MM.1S (cell line): Measurements from ENCODE around the gene PMS1.

Experiments used
- DNase-seq: peaks from one replicate; pipeline ENCODE4 v3.0.0-alpha.2; 2015
- H2AFZ ChIP-seq: fragments of 300-600 bp; sonication (generic); 2 replicates; pipeline ENCODE4 v1.6.0; 2016; ENCODE audit warnings: antibody characterized with exemption, low read length
- H3F3A ChIP-seq: fragments of 300-600 bp; sonication (generic); 2 replicates; pipeline ENCODE4 v1.6.1; 2016; ENCODE audit warnings: mild to moderate bottlenecking, antibody characterized with exemption, low read length, moderate library complexity, mixed read lengths; ENCODE audit not compliant: insufficient read depth
- H3K27ac ChIP-seq: fragments of 300-600 bp; sonication (generic); 2 replicates; pipeline ENCODE4 v1.5.1; 2016; ENCODE audit warnings: mild to moderate bottlenecking, low read length
- H3K27me3 ChIP-seq: fragments of 300-600 bp; sonication (generic); replicated peaks from 2 replicates; pipeline ENCODE4 v1.6.0; 2016; ENCODE audit warnings: low read length; ENCODE audit not compliant: insufficient read depth
- H3K36me3 ChIP-seq: fragments of 300-600 bp; sonication (generic); replicated peaks from 2 replicates; pipeline ENCODE4 v1.6.1; 2016; ENCODE audit warnings: mild to moderate bottlenecking, low read length, mixed read lengths; ENCODE audit not compliant: insufficient read depth
- H3K4me1 ChIP-seq: fragments of 300-600 bp; sonication (generic); 2 replicates; pipeline ENCODE4 v1.6.1; 2016; ENCODE audit warnings: low read length, mixed read lengths
- H3K4me2 ChIP-seq: fragments of 300-600 bp; sonication (generic); 2 replicates; pipeline ENCODE4 v1.6.0; 2016; ENCODE audit warnings: low read depth, low read length
- H3K4me3 ChIP-seq: fragments of 300-600 bp; sonication (generic); 2 replicates; pipeline ENCODE4 v1.5.1; 2016; ENCODE audit warnings: low read length, mixed read lengths
- H3K79me2 ChIP-seq: fragments of 300-600 bp; sonication (generic); 2 replicates; pipeline ENCODE4 v1.6.1; 2016; ENCODE audit warnings: mixed run types, low read length, mixed read lengths
- H3K9ac ChIP-seq: fragments of 300-600 bp; sonication (generic); 2 replicates; pipeline ENCODE4 v1.6.1; 2016; ENCODE audit warnings: low read length, mixed read lengths
- H3K9me2 ChIP-seq: fragments of 300-600 bp; sonication (generic); replicated peaks from 2 replicates; pipeline ENCODE4 v1.6.1; 2016; ENCODE audit warnings: mild to moderate bottlenecking, low read length, mixed read lengths; ENCODE audit not compliant: insufficient read depth
- H3K9me3 ChIP-seq: fragments of 300-600 bp; sonication (generic); replicated peaks from 2 replicates; pipeline ENCODE4 v1.6.1; 2016; ENCODE audit warnings: mild to moderate bottlenecking, low read length, mixed read lengths; ENCODE audit not compliant: insufficient read depth
- H4K20me1 ChIP-seq: fragments of 300-600 bp; sonication (generic); 2 replicates; pipeline ENCODE4 v1.6.1; 2016; ENCODE audit warnings: mild to moderate bottlenecking, low read length, moderate library complexity, mixed read lengths; ENCODE audit not compliant: insufficient read depth
- CTCF ChIP-seq: fragments of 300-600 bp; sonication (generic); IDR thresholded peaks from 2 replicates; pipeline ENCODE4 v1.5.1; 2016; ENCODE audit warnings: antibody characterized with exemption, low read length, mixed read lengths
- EZH2 ChIP-seq: fragments of 300-600 bp; sonication (generic); optimal IDR thresholded peaks from 2 replicates; pipeline ENCODE3; 2017; ENCODE audit warnings: low read depth, mild to moderate bottlenecking, antibody characterized with exemption, low read length, mixed read lengths
- EZH2phosphoT487 ChIP-seq: fragments of 300-600 bp; sonication (generic); IDR thresholded peaks from 2 replicates; pipeline ENCODE4 v1.6.1; 2018; ENCODE audit warnings: antibody characterized with exemption, low read length

The PMS1 gene

GRCh38 chr2:189865826-189866225 lies 81.6 kb downstream of the PMS1 start:
- H3K27ac ChIP-seq, result 0 out of 2 replicates have a peak overlapping the region, but pooled peaks have one; percentile 2
- no peak overlapping the region for H3K9ac ChIP-seq
- H3K79me2 ChIP-seq, result no peaks in the 10 kb centered on the region
- no peak overlapping the region; the same call in 1 of the 2 replicates for H3K4me2 ChIP-seq
- peaks cover 8% of the 10 kb centered on the region; the same call in 1 of the 2 replicates for H3F3A ChIP-seq
- H3K36me3 ChIP-seq, result no peaks in the 10 kb centered on the region
- H2AFZ ChIP-seq, result no peak overlapping the region
- no peaks in the 10 kb centered on the region for H3K27me3 ChIP-seq
- TF ChIP-seq CTCF, result no peak
- TF ChIP-seq EZH2, result no peak
- no peak for TF ChIP-seq EZH2phosphoT487
- H3K4me1 ChIP-seq, result peaks cover 6% of the 10 kb centered on the region
- no peak for DNase-seq
- no peaks in the 10 kb centered on the region for H4K20me1 ChIP-seq
- no peaks in the 10 kb centered on the region for H3K9me2 ChIP-seq
- no peaks in the 10 kb centered on the region for H3K9me3 ChIP-seq
- H3K4me3 ChIP-seq, result no peak overlapping the region

- Histone ChIP-seq H3K4me2 (no peak overlapping the region), H3K9ac (no peak overlapping the region), H3K27me3 (no peaks in the 10 kb centered on the region), H3K27ac (no peak overlapping the region), H3K79me2 (no peaks in the 10 kb centered on the region), H3F3A (peaks cover 13% of the 10 kb centered on the region; the same call in 1 of the 2 replicates), H4K20me1 (no peaks in the 10 kb centered on the region), H3K4me1 (peaks cover 11% of the 10 kb centered on the region), H3K4me3 (no peak overlapping the region), H3K9me2 (no peaks in the 10 kb centered on the region), H3K9me3 (no peaks in the 10 kb centered on the region), H2AFZ (no peak overlapping the region), H3K36me3 (no peaks in the 10 kb centered on the region)
- TF ChIP-seq EZH2phosphoT487 (no peak), EZH2 (no peak), CTCF (no peak)
- no peak for DNase-seq
Observed at GRCh38 chr2:189866296-189866695, 82.0 kb downstream of the PMS1 start.

- Histone ChIP-seq H3K4me2 (no peak overlapping the region), H3K79me2 (no peaks in the 10 kb centered on the region), H2AFZ (no peak overlapping the region), H3K4me3 (no peak overlapping the region), H3K9me2 (no peaks in the 10 kb centered on the region), H3K36me3 (no peaks in the 10 kb centered on the region), H3K4me1 (peaks cover 11% of the 10 kb centered on the region), H3K9ac (no peak overlapping the region), H3F3A (peaks cover 13% of the 10 kb centered on the region; the same call in 1 of the 2 replicates), H3K27me3 (no peaks in the 10 kb centered on the region), H3K9me3 (no peaks in the 10 kb centered on the region), H4K20me1 (no peaks in the 10 kb centered on the region), H3K27ac (no peak overlapping the region)
- no peak for TF ChIP-seq EZH2
- TF ChIP-seq CTCF, result no peak
- no peak for TF ChIP-seq EZH2phosphoT487
- DNase-seq, result no peak
Observed at GRCh38 chr2:189868896-189869295, 84.6 kb downstream of the PMS1 start.
